Measurements from ENCODE around the gene ARHGEF19.

Gene ARHGEF19

DNA sequence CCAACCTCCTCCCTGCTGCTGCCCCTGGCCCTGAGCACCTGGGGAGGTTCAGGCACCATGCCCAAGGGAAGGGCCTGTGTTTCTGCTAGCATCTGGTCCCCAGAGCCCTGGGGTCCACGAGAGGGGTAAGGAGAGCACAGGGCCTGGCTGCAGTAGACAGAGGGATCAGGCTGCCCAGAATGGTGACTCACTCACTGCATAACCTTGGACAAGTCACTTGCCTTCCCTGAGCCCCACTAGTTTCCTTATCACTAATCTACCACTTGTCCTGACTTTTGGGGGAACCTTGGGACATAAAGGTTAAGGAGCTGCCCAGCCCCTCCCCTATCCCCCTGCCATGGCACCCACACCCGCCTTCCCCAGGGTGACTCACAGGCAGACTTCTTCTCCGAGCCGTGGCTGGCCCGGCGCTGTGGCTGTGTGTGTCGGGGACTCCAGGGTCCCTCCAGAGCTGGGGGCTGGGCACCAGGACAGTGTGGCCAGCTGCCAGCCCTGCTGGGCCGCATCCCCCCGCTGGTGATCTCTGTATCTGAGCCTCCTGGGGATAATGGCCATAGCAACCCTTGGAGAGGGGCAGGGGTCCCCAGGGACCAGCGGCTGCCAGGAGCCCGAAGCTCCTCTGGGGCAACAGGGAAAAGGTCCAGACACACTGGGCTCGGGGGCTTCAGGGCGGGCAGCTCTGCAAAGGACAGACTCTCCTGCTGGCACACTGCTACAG, 4.0 kb downstream of the ARHGEF19 start:
- H3K4me3 ChIP-seq (ENCODE audit: low read depth, low read length) = no peak overlapping the region
- DNase-seq (ENCODE audit: low read depth) = peak; percentile 45
- TF ChIP-seq POLR2A (IDR thresholded peaks at IDR 0.05; ENCODE audit: extremely low read depth, insufficient read length) (no peak), MYC (IDR thresholded peaks at IDR 0.05; ENCODE audit: low read depth, low read length) (no peak)
- TF ChIP-seq, protein P1, sequence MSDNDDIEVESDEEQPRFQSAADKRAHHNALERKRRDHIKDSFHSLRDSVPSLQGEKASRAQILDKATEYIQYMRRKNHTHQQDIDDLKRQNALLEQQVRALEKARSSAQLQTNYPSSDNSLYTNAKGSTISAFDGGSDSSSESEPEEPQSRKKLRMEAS (IDR thresholded peaks at IDR 0.05; ENCODE audit: low read depth, low read length) = no peak
- TF ChIP-seq, protein P2, sequence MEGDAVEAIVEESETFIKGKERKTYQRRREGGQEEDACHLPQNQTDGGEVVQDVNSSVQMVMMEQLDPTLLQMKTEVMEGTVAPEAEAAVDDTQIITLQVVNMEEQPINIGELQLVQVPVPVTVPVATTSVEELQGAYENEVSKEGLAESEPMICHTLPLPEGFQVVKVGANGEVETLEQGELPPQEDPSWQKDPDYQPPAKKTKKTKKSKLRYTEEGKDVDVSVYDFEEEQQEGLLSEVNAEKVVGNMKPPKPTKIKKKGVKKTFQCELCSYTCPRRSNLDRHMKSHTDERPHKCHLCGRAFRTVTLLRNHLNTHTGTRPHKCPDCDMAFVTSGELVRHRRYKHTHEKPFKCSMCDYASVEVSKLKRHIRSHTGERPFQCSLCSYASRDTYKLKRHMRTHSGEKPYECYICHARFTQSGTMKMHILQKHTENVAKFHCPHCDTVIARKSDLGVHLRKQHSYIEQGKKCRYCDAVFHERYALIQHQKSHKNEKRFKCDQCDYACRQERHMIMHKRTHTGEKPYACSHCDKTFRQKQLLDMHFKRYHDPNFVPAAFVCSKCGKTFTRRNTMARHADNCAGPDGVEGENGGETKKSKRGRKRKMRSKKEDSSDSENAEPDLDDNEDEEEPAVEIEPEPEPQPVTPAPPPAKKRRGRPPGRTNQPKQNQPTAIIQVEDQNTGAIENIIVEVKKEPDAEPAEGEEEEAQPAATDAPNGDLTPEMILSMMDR (IDR thresholded peaks at IDR 0.05; ENCODE audit: low read depth, low read length) = no peak

DNA sequence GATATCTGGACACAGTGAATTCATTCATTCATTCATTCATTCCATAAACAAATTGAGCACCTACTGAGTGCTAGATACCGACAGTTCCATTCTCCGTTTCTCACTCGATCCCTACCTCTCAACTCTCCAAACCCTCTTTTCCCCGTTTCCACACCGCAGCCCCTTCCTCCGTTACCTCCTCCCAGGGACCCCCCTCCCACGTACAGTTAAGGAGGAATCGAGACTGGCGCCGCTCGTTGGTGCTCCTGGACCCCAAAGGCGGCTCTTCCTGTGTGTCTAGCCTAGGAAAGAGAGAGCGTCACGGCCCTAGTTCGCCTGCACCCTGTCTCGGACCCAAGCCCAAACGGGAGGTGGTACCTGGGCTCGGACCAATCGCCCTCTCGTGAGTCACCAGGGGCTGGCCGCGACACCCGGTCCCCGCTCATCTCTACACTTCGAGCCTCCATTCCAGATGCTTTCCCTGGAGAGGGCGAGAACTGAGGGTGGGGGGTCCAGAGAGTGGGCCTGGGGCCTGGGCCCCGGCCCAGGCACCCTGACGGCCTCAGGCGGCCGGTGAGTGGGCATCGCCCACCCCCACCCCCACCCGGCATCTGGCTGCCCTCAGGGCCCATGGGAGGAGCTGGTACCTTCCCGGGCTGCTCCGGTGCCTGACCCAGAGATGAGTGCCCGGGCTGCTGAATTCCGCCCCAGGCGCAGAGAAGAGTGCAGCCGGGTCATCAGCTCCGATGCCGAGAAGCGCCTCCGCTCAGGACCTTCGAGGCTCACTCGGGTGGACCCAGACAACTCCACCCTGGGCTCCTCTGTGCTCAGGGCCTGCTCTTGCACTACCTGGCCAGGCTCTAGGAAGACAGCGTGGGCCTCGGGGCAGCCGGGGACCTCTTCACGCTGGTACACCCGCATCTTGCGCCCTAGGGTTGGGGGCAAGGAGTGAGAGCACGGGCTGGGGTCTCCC, 4.9 kb downstream of the ARHGEF19 start:
- TF ChIP-seq POLR2A (IDR thresholded peaks at IDR 0.05; ENCODE audit: extremely low read depth, insufficient read length) = no peak
- TF ChIP-seq MYC (IDR thresholded peaks at IDR 0.05; ENCODE audit: low read depth, low read length) = no peak
- TF ChIP-seq, protein P2 (IDR thresholded peaks at IDR 0.05; ENCODE audit: low read depth, low read length) = no peak
- TF ChIP-seq, protein P1 (IDR thresholded peaks at IDR 0.05; ENCODE audit: low read depth, low read length) = no peak
- peak overlapping the region; percentile 51 for H3K4me3 ChIP-seq (ENCODE audit: low read depth, low read length)
- DNase-seq (ENCODE audit: low read depth) = no peak

DNA sequence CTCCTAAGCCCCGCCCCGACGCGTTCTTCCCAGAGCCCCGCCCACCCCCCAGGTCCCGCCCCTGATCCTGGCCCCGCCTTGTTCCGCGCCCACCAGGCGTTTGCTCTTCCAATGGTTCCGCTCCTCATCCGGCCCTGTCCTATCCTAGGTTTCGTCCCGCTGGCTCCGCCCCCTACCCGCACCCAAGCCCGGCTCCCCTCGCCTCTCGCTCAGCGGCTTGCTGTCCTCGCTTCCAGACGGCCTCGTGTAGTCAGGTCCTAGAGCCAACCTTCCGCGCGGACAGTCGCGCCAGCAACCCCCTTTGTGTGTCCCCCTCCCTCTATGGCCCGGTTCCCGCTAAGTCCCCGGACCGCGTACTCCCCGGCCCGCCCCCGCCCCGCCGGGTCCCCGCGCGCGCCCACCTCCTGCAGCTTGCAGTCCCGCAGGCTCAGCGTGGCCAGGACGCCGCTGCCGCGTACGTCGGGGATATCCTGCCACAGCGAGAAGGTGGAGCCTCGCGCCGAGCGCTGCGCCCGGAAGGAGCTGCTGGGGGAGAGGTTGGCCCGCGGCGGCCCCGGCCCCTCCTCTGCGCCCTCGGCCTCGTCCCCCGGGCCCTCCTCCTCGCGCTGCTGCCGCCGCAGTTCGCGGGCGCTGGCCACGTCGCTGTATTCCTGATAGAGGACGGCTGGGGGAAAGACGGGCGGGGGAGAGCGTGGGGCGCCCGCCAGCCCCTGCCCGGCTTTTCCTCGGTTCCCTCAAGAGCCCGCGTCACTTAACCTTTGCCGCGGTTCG, 5.7 kb downstream of the ARHGEF19 start:
- TF ChIP-seq POLR2A (IDR thresholded peaks at IDR 0.05; ENCODE audit: extremely low read depth, insufficient read length) = peak; percentile 85
- TF ChIP-seq MYC (IDR thresholded peaks at IDR 0.05; ENCODE audit: low read depth, low read length) = peak; percentile 85
- TF ChIP-seq, protein P2 (IDR thresholded peaks at IDR 0.05; ENCODE audit: low read depth, low read length) = no peak
- TF ChIP-seq, protein P1 (IDR thresholded peaks at IDR 0.05; ENCODE audit: low read depth, low read length) = peak; percentile 69
- H3K4me3 ChIP-seq (ENCODE audit: low read depth, low read length) = peak overlapping the region; percentile 51
- DNase-seq (ENCODE audit: low read depth) = peak; percentile 98

DNA sequence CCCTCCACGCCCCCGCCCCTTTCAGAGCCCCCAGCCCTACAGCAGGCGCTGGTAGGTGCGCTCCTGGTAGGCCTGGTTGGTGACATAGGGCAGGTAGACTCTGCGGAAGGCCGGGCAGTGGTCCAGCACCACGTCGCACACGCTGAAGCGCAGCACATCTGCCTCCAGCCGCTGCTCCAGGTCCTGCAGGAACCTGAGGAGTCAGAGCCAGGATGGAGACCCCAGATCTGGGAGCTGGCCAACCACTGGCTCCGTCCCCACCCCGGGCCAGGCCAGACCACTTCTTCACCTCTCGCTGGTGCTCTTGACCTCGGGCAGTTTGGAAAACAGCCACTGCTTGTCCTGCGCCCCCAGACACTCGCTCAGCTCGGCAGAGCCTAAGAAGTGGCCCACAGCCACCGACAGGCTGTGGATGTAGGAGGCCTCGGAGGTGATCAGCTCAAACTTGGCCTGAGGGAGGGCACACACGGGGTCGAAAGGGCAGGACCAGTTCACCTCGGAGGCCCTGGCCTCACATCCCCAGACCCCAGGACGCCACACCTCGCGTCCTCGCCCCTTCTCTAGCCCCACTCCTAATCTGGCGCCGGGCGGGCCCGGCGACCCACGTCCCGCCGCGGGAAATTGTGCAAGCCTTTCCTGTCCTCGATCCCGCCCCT, 6.4 kb downstream of the ARHGEF19 start:
- TF ChIP-seq, protein P2 (IDR thresholded peaks at IDR 0.05; ENCODE audit: low read depth, low read length) = no peak
- TF ChIP-seq POLR2A (IDR thresholded peaks at IDR 0.05; ENCODE audit: extremely low read depth, insufficient read length) = no peak
- TF ChIP-seq, protein P1 (IDR thresholded peaks at IDR 0.05; ENCODE audit: low read depth, low read length) = no peak
- peak overlapping the region; percentile 42 for H3K4me3 ChIP-seq (ENCODE audit: low read depth, low read length)
- DNase-seq (ENCODE audit: low read depth) = no peak

DNA sequence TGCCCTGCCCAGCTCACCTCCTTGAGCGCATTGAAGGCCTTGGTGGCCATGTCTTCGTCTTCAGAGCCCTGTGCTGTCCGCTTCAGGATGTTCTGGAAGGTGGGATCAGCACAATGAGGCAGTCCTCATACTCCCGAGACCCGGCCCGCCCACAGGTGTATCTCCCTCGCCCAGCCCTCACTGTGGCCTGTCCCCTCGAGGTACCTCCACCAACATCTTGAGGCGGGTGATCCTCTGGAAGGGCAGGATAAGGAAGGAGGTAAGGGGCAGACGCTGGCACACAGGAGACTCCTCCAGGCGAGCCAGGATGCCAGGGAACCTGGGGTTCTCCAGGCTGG, 7.1 kb downstream of the ARHGEF19 start:
- H3K4me3 ChIP-seq (ENCODE audit: low read depth, low read length) = no peak overlapping the region
- DNase-seq (ENCODE audit: low read depth) = no peak
- no peak for TF ChIP-seq POLR2A (IDR thresholded peaks at IDR 0.05; ENCODE audit: extremely low read depth, insufficient read length)
- TF ChIP-seq MYC (IDR thresholded peaks at IDR 0.05; ENCODE audit: low read depth, low read length) = no peak
- TF ChIP-seq, protein P1 (IDR thresholded peaks at IDR 0.05; ENCODE audit: low read depth, low read length) = no peak
- TF ChIP-seq, protein P2 (IDR thresholded peaks at IDR 0.05; ENCODE audit: low read depth, low read length) = no peak
